Left ventricle myocardium inferior (tissue), 1 donor: ENCODE measurements around the gene NPHS1. TPM values are rescaled to one million over a fixed set of nuclear protein-coding genes. Genes with fewer than 3 reads are reported as not detected.
A peak's percentile ranks its signal among the peaks of the same experiment; 100 is the strongest.

ENCODE experiments used
- DNase-seq: peaks from one replicate; pipeline ENCODE4 v3.0.0-alpha.2; 2020
- H3K27ac ChIP-seq: fragments of 200-600 bp; replicated peaks from 2 replicates; pipeline ENCODE4 v1.8.0; 2021
- H3K27me3 ChIP-seq: fragments of 200-600 bp; 2 replicates; pipeline ENCODE4 v1.8.0; 2021; ENCODE audit warnings: low read depth
- H3K36me3 ChIP-seq: fragments of 200-600 bp; 2 replicates; pipeline ENCODE4 v1.8.0; 2021
- H3K4me1 ChIP-seq: fragments of 200-600 bp; 2 replicates; pipeline ENCODE4 v1.8.0; 2021
- H3K4me3 ChIP-seq: fragments of 200-600 bp; 2 replicates; pipeline ENCODE4 v1.8.0; 2021; ENCODE audit warnings: mild to moderate bottlenecking, moderate library complexity
- H3K9me3 ChIP-seq: fragments of 200-600 bp; replicated peaks from 2 replicates; pipeline ENCODE4 v1.8.0; 2021
- intact Hi-C: fragments of 100-400 bp; cut with micrococcal nuclease; formaldehyde crosslinking; loops from one replicate; pipeline ENCODE4 v1.11.0; 2022
- long read RNA-seq: library from polyadenylated mRNA; unstranded; transcript quantifications from one replicate; pipeline ENCODE4 v2.0.0, GENCODE V29; 2021
- total RNA-seq: library from RNA; stranded (reverse); fragmentation: NEBNext Ultra II Directional; extraction: Animal tissue kit (Norgen Biotek cat#: 25700); gene quantifications from one replicate; pipeline ENCODE4 v1.2.1, GENCODE V29; 2021
- TF ChIP-seq, protein P1 (sequence below): fragments of 200-600 bp; IDR thresholded peaks from 2 replicates; pipeline ENCODE4 v1.8.0; 2021; ENCODE audit warnings: antibody characterized with exemption, mild to moderate bottlenecking, borderline replicate concordance
- donor health status: DM: no; HTN: yes; CAD: no; lungs with severe emphysema.

NPHS1 gene, protein sequence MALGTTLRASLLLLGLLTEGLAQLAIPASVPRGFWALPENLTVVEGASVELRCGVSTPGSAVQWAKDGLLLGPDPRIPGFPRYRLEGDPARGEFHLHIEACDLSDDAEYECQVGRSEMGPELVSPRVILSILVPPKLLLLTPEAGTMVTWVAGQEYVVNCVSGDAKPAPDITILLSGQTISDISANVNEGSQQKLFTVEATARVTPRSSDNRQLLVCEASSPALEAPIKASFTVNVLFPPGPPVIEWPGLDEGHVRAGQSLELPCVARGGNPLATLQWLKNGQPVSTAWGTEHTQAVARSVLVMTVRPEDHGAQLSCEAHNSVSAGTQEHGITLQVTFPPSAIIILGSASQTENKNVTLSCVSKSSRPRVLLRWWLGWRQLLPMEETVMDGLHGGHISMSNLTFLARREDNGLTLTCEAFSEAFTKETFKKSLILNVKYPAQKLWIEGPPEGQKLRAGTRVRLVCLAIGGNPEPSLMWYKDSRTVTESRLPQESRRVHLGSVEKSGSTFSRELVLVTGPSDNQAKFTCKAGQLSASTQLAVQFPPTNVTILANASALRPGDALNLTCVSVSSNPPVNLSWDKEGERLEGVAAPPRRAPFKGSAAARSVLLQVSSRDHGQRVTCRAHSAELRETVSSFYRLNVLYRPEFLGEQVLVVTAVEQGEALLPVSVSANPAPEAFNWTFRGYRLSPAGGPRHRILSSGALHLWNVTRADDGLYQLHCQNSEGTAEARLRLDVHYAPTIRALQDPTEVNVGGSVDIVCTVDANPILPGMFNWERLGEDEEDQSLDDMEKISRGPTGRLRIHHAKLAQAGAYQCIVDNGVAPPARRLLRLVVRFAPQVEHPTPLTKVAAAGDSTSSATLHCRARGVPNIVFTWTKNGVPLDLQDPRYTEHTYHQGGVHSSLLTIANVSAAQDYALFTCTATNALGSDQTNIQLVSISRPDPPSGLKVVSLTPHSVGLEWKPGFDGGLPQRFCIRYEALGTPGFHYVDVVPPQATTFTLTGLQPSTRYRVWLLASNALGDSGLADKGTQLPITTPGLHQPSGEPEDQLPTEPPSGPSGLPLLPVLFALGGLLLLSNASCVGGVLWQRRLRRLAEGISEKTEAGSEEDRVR (N-terminal part only)
- not detected for total RNA-seq
- long read RNA-seq = 0 reads

DNA sequence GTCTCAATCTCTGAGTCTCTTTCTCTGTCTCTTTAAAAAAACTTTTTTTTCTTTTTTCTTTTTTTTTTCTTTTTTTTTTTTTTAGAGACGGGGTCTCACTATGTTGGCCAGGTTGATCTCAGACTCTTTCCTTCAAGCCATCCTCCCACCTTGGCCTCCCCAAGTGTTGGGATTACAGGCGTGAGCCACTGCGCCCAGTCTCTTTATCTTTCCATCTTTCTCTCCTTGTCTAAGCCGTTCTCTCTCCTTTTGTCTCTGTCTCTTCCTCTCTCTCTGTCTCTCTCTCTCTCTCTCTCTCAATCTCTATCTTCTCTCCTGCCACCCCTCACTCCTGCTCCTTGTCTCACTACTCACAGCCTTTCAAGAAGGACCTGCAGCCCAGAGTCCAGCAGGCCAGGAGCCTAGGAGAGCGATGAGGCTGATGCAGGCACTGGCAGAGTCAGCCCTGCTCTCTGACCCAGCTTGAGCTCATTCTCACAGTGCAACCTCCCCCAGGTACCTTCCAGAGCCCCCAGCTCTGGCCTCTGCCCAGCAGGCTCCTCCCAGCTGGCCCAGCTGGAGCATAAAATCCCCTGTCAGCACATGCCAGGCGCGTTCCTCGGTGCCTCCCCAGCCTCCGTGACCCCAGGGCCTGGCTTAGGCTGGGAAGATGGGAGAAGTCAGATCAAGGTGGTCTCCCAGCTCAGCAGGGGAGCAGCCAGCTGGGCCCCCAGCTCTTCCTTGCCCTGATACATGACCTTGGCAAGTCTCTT is at the start of gene NPHS1:
Gene NPHS1, minus strand, starts transcription at position 476 of the 752 bp plus-strand sequence. CDS start 667 bp downstream, outside the sequence.
- no peak within 1 kb of the TSS for H3K4me3 ChIP-seq
- H3K27ac ChIP-seq = no peak within 1 kb of the TSS
- TF ChIP-seq, protein P1, sequence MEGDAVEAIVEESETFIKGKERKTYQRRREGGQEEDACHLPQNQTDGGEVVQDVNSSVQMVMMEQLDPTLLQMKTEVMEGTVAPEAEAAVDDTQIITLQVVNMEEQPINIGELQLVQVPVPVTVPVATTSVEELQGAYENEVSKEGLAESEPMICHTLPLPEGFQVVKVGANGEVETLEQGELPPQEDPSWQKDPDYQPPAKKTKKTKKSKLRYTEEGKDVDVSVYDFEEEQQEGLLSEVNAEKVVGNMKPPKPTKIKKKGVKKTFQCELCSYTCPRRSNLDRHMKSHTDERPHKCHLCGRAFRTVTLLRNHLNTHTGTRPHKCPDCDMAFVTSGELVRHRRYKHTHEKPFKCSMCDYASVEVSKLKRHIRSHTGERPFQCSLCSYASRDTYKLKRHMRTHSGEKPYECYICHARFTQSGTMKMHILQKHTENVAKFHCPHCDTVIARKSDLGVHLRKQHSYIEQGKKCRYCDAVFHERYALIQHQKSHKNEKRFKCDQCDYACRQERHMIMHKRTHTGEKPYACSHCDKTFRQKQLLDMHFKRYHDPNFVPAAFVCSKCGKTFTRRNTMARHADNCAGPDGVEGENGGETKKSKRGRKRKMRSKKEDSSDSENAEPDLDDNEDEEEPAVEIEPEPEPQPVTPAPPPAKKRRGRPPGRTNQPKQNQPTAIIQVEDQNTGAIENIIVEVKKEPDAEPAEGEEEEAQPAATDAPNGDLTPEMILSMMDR = no peak
- DNase-seq = no peak
- H3K27me3 ChIP-seq = peaks cover 99% of the 10 kb centered on the region
- intact Hi-C loops = no loop called here
- peaks cover 14% of the 10 kb centered on the region for H3K4me1 ChIP-seq
- no peaks in the 10 kb centered on the region for H3K36me3 ChIP-seq
- no peaks in the 10 kb centered on the region for H3K9me3 ChIP-seq

GRCh38 chr19:35901055-35901644 is 48.8 kb upstream of the NPHS1 start:
- intact Hi-C loops = no loop called here
- Histone ChIP-seq H3K27ac (peak overlapping the region; percentile 77), H3K4me3 (peak overlapping the region; percentile 86), H3K27me3 (no peaks in the 10 kb centered on the region), H3K36me3 (peaks cover 6% of the 10 kb centered on the region), H3K4me1 (peaks cover 33% of the 10 kb centered on the region), H3K9me3 (no peaks in the 10 kb centered on the region)
- TF ChIP-seq, protein P1 = no peak
- no peak for DNase-seq

GRCh38 chr19:35899547-35900214 is 47.4 kb upstream of the NPHS1 start:
- intact Hi-C loops = no loop called here
- Histone ChIP-seq H3K9me3 (no peaks in the 10 kb centered on the region), H3K36me3 (peaks cover 21% of the 10 kb centered on the region), H3K27me3 (no peaks in the 10 kb centered on the region), H3K4me3 (peak overlapping the region; percentile 86), H3K4me1 (peaks cover 33% of the 10 kb centered on the region), H3K27ac (peak overlapping the region; percentile 77)
- peak; percentile 82 for DNase-seq
- TF ChIP-seq, protein P1 = no peak

DNA sequence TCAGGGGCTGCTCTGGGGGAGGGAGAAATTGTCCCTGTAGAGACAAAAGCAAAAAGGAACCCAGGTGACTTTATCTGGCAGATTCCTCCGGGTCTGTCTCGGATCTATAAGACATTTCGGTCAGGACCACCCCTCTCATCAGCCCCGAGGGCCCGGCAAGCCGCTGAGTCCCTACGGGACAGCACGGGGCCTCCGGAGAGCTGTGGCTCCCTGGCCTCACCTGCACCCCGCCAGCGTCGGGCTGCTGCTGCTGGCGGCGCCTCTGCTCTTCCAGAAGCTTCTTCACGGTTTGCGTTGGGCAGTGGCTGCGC is 46.1 kb upstream of the NPHS1 start:
- Histone ChIP-seq H3K4me1 (peaks cover 33% of the 10 kb centered on the region), H3K4me3 (peak overlapping the region; percentile 86), H3K27ac (peak overlapping the region; percentile 77), H3K27me3 (no peaks in the 10 kb centered on the region), H3K36me3 (peaks cover 33% of the 10 kb centered on the region), H3K9me3 (no peaks in the 10 kb centered on the region)
- no peak for DNase-seq
- TF ChIP-seq, protein P1 = no peak
- intact Hi-C loops = no loop called here
